Liver (tissue), 9 donors: ENCODE results near the gene TNS4. TPM values are rescaled to one million over a fixed set of nuclear protein-coding genes. Genes with fewer than 3 reads are reported as not detected.
A peak's percentile ranks its signal among the peaks of the same experiment; 100 is the strongest.

ENCODE experiments used
- DNase-seq: peaks from one replicate; pipeline ENCODE4 v3.0.0-alpha.2; 2017; ENCODE audit warnings: low spot score
- H3K27ac ChIP-seq, 2 donors: one replicate each; pipeline ENCODE4 v1.7.0; 2013; ENCODE audit warnings: inconsistent platforms in 2 of 2, low read length in 2 of 2, control low read depth in 1 of 2, low read depth in 1 of 2, mild to moderate bottlenecking in 1 of 2
- H3K27me3 ChIP-seq, 4 donors: one replicate each; pipeline versions ENCODE4 v1.6.1 to v1.7.0; 2013; ENCODE audit warnings: low read length in 3 of 4, inconsistent platforms in 1 of 4, mild to moderate bottlenecking in 1 of 4, moderate library complexity in 1 of 4; ENCODE audit not compliant: control insufficient read depth in 4 of 4, insufficient read depth in 4 of 4
- H3K36me3 ChIP-seq, 4 donors: one replicate each; pipeline versions ENCODE4 v1.6.1 to v1.7.0; 2013; ENCODE audit warnings: low read length in 3 of 4, mild to moderate bottlenecking in 3 of 4, low read depth in 1 of 4, moderate library complexity in 1 of 4; ENCODE audit not compliant: control insufficient read depth in 4 of 4, insufficient read depth in 3 of 4
- H3K4me1 ChIP-seq, 4 donors: one replicate each; pipeline versions ENCODE4 v1.6.1 to v1.7.0; 2013; ENCODE audit warnings: low read length in 3 of 4, mild to moderate bottlenecking in 3 of 4, moderate library complexity in 1 of 4; ENCODE audit not compliant: control insufficient read depth in 4 of 4, insufficient read depth in 4 of 4
- H3K4me3 ChIP-seq, 3 donors: one replicate each; pipeline versions ENCODE4 v1.6.1 to v1.7.0; 2013; ENCODE audit warnings: low read length in 3 of 3, control low read depth in 1 of 3, low read depth in 1 of 3, mild to moderate bottlenecking in 1 of 3
- H3K9ac ChIP-seq, 2 donors: one replicate each; pipeline ENCODE4 v1.7.0; 2013; ENCODE audit warnings: low read length in 2 of 2, mild to moderate bottlenecking in 2 of 2, moderate library complexity in 2 of 2, control low read depth in 1 of 2, low read depth in 1 of 2
- H3K9me3 ChIP-seq, 4 donors: one replicate each; pipeline versions ENCODE4 v1.6.1 to v1.7.0; 2013; ENCODE audit warnings: low read length in 3 of 4; ENCODE audit not compliant: control insufficient read depth in 4 of 4
- EGR1 ChIP-seq, 2 donors: IDR thresholded peaks; 2 replicates each; pipeline ENCODE4 v1.6.1; 2016 to 2018; ENCODE audit warnings: antibody characterized with exemption in 2 of 2, low read depth in 2 of 2
- GABPA ChIP-seq, 2 donors: IDR thresholded peaks in 1 of 2; conservative IDR thresholded peaks in 1 of 2; 2 replicates each; pipeline ENCODE4 v1.6.1; 2016; ENCODE audit warnings: antibody characterized with exemption in 2 of 2, mild to moderate bottlenecking in 1 of 2, moderate library complexity in 1 of 2
- HNF4A ChIP-seq, 2 donors: conservative IDR thresholded peaks; 2 replicates each; pipeline ENCODE4 v1.6.1; 2016; ENCODE audit warnings: antibody characterized with exemption in 2 of 2, mild to moderate bottlenecking in 2 of 2
- HNF4G ChIP-seq: IDR thresholded peaks from 2 replicates; pipeline ENCODE4 v1.6.1; 2016; ENCODE audit warnings: antibody characterized with exemption
- JUND ChIP-seq, 2 donors: IDR thresholded peaks; 2 replicates each; pipeline ENCODE4 v1.6.1; 2016; ENCODE audit warnings: antibody characterized with exemption in 2 of 2
- NR2F2 ChIP-seq: IDR thresholded peaks from 2 replicates; pipeline ENCODE4 v1.6.1; 2016; ENCODE audit warnings: antibody characterized with exemption
- RAD21 ChIP-seq, 2 donors: IDR thresholded peaks; 2 replicates each; pipeline ENCODE4 v1.6.1; 2016; ENCODE audit warnings: antibody characterized with exemption in 2 of 2, mild to moderate bottlenecking in 2 of 2
- RXRA ChIP-seq, 2 donors: IDR thresholded peaks; 2 replicates each; pipeline ENCODE4 v1.6.1; 2017 to 2018; ENCODE audit warnings: antibody characterized with exemption in 2 of 2, mild to moderate bottlenecking in 1 of 2
- TAF1 ChIP-seq: conservative IDR thresholded peaks from 2 replicates; pipeline ENCODE4 v1.6.1; 2016; ENCODE audit warnings: antibody characterized with exemption, mild to moderate bottlenecking
- WGBS: extraction: QIAGEN DNeasy Blood & Tissue Kit; methylation state at CpG from one replicate; pipeline ENCODE4 v1.1.7; 2013; 5-methylcytosine and 5-hydroxymethylcytosine counted together
- polyA plus RNA-seq, 2 donors: library from polyadenylated mRNA; stranded (reverse) in 1 of 2; unstranded in 1 of 2; fragments of 200-250 nt in 1 of 2; fragments of >200 nt in 1 of 2; fragmentation: Nextera tagmentation in 1 of 2; extraction: Ambion mirVana in 1 of 2; gene quantifications; one replicate each; pipeline versions ENCODE4 v1.2.1 to v1.2.3, GENCODE V29; 2013 to 2015
- total RNA-seq, 2 donors: library from RNA; depleted of rRNA; stranded (reverse); fragments of >200 nt; gene quantifications; one replicate each; pipeline ENCODE4 v1.2.3, GENCODE V29; 2014
- TF ChIP-seq, protein P1 (sequence below): fragments of 150-350 bp; IDR thresholded peaks from 2 replicates; pipeline ENCODE4 v1.5.1; 2017; ENCODE audit warnings: improper control_type of control experiment, low read depth, low read length; ENCODE audit not compliant: missing input control
- TF ChIP-seq, protein P2 (sequence below): IDR thresholded peaks from 2 replicates; pipeline ENCODE4 v1.6.1; 2016; ENCODE audit warnings: antibody characterized with exemption
- TF ChIP-seq, protein P3 (sequence below): IDR thresholded peaks from 2 replicates; pipeline ENCODE4 v1.6.1; 2016; ENCODE audit warnings: antibody characterized with exemption
- TF ChIP-seq, protein P4 (sequence below): IDR thresholded peaks from 2 replicates; pipeline ENCODE4 v1.6.1; 2016; ENCODE audit warnings: antibody characterized with exemption, mild to moderate bottlenecking
- donor health status: healthy.
- donor health status: healthy.
- donor health status: healthy.
- donor health status: healthy.
- donor health status: healthy.

TNS4 gene
- total and polyA plus RNA-seq, 4 donors = 0.08 TPM; not detected in 3

DNA sequence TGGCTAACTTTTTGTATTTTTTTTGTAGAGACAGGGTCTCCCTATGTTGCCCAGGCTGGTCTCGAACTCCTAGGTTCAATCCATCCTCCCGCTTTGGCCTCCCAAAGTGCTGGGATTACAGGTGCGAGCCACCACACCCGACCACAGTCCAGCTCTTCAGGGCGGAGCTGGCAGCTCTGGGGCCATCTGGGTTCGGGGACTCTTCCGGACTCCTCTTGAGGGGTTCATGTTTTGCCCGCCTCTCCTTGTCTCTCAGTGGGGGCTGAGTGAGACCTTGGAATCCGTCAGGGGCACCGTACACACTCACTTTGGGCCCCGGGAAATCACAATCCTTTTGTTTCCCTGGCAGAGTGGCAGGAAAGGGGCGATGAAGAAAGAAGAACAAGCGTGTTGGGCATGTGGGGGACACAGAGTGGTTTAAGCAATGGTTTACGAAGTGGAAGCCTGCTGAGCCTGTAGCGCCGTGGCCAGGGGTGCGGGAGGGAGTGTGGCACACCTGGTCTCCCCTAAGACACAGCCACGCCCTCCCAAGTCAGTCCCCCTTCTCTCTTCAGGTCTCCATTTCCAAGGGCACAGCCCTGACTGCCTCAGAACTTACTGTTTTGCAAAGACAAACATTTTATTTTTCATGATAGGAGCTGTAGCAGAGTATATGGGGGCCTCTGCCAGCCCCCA is 26.1 kb downstream of the TNS4 start:
- Histone ChIP-seq H3K9me3 (no peaks in the 10 kb centered on the region), H3K4me1 (peaks cover 0 to 43% (median 28%) of the 10 kb centered on the region in 4 donors), H3K4me3 (no peak overlapping the region), H3K36me3 (no peaks in the 10 kb centered on the region), H3K27me3 (no peaks in the 10 kb centered on the region), H3K27ac (peak overlapping the region in 1 of 2 donors; percentile 6), H3K9ac (no peak overlapping the region)
- DNase-seq = no peak
- no peak for TF ChIP-seq NR2F2
- TF ChIP-seq, protein P1, sequence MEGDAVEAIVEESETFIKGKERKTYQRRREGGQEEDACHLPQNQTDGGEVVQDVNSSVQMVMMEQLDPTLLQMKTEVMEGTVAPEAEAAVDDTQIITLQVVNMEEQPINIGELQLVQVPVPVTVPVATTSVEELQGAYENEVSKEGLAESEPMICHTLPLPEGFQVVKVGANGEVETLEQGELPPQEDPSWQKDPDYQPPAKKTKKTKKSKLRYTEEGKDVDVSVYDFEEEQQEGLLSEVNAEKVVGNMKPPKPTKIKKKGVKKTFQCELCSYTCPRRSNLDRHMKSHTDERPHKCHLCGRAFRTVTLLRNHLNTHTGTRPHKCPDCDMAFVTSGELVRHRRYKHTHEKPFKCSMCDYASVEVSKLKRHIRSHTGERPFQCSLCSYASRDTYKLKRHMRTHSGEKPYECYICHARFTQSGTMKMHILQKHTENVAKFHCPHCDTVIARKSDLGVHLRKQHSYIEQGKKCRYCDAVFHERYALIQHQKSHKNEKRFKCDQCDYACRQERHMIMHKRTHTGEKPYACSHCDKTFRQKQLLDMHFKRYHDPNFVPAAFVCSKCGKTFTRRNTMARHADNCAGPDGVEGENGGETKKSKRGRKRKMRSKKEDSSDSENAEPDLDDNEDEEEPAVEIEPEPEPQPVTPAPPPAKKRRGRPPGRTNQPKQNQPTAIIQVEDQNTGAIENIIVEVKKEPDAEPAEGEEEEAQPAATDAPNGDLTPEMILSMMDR = no peak
- no peak for TF ChIP-seq HNF4G
- TF ChIP-seq, protein P2, sequence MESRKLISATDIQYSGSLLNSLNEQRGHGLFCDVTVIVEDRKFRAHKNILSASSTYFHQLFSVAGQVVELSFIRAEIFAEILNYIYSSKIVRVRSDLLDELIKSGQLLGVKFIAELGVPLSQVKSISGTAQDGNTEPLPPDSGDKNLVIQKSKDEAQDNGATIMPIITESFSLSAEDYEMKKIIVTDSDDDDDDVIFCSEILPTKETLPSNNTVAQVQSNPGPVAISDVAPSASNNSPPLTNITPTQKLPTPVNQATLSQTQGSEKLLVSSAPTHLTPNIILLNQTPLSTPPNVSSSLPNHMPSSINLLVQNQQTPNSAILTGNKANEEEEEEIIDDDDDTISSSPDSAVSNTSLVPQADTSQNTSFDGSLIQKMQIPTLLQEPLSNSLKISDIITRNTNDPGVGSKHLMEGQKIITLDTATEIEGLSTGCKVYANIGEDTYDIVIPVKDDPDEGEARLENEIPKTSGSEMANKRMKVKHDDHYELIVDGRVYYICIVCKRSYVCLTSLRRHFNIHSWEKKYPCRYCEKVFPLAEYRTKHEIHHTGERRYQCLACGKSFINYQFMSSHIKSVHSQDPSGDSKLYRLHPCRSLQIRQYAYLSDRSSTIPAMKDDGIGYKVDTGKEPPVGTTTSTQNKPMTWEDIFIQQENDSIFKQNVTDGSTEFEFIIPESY = no peak
- TF ChIP-seq, protein P3, sequence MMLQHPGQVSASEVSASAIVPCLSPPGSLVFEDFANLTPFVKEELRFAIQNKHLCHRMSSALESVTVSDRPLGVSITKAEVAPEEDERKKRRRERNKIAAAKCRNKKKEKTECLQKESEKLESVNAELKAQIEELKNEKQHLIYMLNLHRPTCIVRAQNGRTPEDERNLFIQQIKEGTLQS = no peak
- TF ChIP-seq RXRA (IDR thresholded peaks at IDR 0.05) = no peak
- TF ChIP-seq JUND (IDR thresholded peaks at IDR 0.05) = no peak
- no peak for TF ChIP-seq TAF1
- WGBS = 94% methylated on average over 18 of the region's 18 CpGs

DNA sequence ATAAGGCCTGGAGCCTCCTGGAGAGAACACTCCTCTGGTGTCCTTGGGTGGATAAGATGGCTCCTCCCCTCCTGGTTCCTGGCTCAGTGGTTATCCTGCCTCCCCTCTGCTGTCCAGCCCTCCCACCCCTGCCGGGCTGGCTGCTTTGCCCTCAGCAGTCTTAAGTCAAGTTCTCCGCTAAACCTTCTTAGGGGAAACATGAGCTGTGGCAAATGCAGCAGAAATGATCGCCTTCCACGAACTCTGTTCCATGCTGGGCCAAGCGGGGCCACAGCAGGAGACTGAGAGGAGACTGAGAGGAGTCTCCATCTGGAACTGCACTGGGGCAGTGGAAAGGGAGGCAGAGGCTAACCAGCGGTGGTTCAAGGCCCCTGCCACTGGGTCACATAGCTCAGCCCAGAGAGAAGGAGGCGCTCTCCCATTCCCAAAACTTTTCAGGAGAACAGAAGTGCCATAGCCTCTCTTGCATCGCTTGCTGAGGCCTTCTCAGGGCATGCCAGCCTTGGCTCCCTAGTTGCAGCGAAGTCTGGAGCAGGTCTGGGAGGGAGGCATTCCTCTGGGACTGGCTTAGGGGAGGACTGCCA is 26.9 kb downstream of the TNS4 start:
- WGBS = 89% methylated on average over 9 of the region's 9 CpGs
- Histone ChIP-seq H3K27ac (peak overlapping the region in 1 of 2 donors; percentile 41), H3K4me1 (peaks cover 0 to 43% (median 28%) of the 10 kb centered on the region in 4 donors), H3K9ac (no peak overlapping the region), H3K27me3 (no peaks in the 10 kb centered on the region), H3K36me3 (no peaks in the 10 kb centered on the region), H3K4me3 (no peak overlapping the region), H3K9me3 (no peaks in the 10 kb centered on the region)
- DNase-seq = no peak
- TF ChIP-seq TAF1 = no peak
- no peak for TF ChIP-seq EGR1 (IDR thresholded peaks at IDR 0.05; ENCODE audit: low read depth in 2 of 2)
- TF ChIP-seq GABPA (IDR thresholded peaks at IDR 0.05 in 1 of 2, conservative IDR thresholded peaks at IDR 0.05 in 1 of 2) = no peak
- TF ChIP-seq, protein P4, sequence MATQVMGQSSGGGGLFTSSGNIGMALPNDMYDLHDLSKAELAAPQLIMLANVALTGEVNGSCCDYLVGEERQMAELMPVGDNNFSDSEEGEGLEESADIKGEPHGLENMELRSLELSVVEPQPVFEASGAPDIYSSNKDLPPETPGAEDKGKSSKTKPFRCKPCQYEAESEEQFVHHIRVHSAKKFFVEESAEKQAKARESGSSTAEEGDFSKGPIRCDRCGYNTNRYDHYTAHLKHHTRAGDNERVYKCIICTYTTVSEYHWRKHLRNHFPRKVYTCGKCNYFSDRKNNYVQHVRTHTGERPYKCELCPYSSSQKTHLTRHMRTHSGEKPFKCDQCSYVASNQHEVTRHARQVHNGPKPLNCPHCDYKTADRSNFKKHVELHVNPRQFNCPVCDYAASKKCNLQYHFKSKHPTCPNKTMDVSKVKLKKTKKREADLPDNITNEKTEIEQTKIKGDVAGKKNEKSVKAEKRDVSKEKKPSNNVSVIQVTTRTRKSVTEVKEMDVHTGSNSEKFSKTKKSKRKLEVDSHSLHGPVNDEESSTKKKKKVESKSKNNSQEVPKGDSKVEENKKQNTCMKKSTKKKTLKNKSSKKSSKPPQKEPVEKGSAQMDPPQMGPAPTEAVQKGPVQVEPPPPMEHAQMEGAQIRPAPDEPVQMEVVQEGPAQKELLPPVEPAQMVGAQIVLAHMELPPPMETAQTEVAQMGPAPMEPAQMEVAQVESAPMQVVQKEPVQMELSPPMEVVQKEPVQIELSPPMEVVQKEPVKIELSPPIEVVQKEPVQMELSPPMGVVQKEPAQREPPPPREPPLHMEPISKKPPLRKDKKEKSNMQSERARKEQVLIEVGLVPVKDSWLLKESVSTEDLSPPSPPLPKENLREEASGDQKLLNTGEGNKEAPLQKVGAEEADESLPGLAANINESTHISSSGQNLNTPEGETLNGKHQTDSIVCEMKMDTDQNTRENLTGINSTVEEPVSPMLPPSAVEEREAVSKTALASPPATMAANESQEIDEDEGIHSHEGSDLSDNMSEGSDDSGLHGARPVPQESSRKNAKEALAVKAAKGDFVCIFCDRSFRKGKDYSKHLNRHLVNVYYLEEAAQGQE = no peak
- no peak for TF ChIP-seq NR2F2
- TF ChIP-seq, protein P2 = no peak
- TF ChIP-seq, protein P3 = no peak
- no peak for TF ChIP-seq HNF4A (conservative IDR thresholded peaks at IDR 0.05)
- TF ChIP-seq RXRA (IDR thresholded peaks at IDR 0.05) = no peak
- TF ChIP-seq JUND (IDR thresholded peaks at IDR 0.05) = no peak
- TF ChIP-seq RAD21 (IDR thresholded peaks at IDR 0.05) = no peak
